WTC11 (cell line): ENCODE measurements around the gene ASTE1.

Experiments
- ATF3 ChIP-seq: sonication (generic); formaldehyde crosslinking; conservative IDR thresholded peaks from 2 replicates; pipeline ENCODE4 v1.8.1; 2022; ENCODE audit warnings: mild to moderate bottlenecking, missing genetic modification reagents
- CTCF ChIP-seq: fragments of 200-600 bp; IDR thresholded peaks from 2 replicates; pipeline ENCODE4 v1.8.0; 2022; ENCODE audit warnings: antibody characterized with exemption
- ERG ChIP-seq: fragments of 250-450 bp; sonication (Bioruptor Pico); IDR thresholded peaks from 2 replicates; pipeline ENCODE4 v1.8.0; 2021; ENCODE audit warnings: mild to moderate bottlenecking
- FOXP4 ChIP-seq: sonication (generic); formaldehyde crosslinking; IDR thresholded peaks from 2 replicates; pipeline ENCODE4 v1.8.0; 2022; ENCODE audit warnings: mild to moderate bottlenecking, missing genetic modification reagents
- MAX ChIP-seq: sonication (generic); formaldehyde crosslinking; IDR thresholded peaks from 2 replicates; pipeline ENCODE4 v1.8.0; 2022; ENCODE audit warnings: mild to moderate bottlenecking, missing genetic modification reagents
- SP1 ChIP-seq: sonication (generic); formaldehyde crosslinking; conservative IDR thresholded peaks from 2 replicates; pipeline ENCODE4 v1.8.1; 2022; ENCODE audit warnings: missing genetic modification reagents

- no peak for TF ChIP-seq FOXP4 (CRISPR knock-in tag)
- TF ChIP-seq CTCF, result no peak
- no peak for TF ChIP-seq ERG
- no peak for TF ChIP-seq ATF3 (CRISPR knock-in tag)
- no peak for TF ChIP-seq SP1 (CRISPR knock-in tag)
- TF ChIP-seq MAX (CRISPR knock-in tag), result no peak
Observed at GRCh38 chr3:130992344-130992743, 34.3 kb downstream of the ASTE1 start.
